GM18519 (cell line): Measurements from ENCODE around the gene ADAMTS9.

Experiments used
- ATAC-seq: cut with Tn5 transposase; IDR thresholded peaks from one replicate; pipeline ENCODE4 v1.9.1; 2021; ENCODE audit warnings: mild to moderate bottlenecking, moderate library complexity; ENCODE audit not compliant: unreplicated experiment, low FRiP score

The ADAMTS9 gene

GRCh38 chr3:64496786-64497490 lies 190.9 kb downstream of the ADAMTS9 start:
- ATAC-seq, result no peak

DNA sequence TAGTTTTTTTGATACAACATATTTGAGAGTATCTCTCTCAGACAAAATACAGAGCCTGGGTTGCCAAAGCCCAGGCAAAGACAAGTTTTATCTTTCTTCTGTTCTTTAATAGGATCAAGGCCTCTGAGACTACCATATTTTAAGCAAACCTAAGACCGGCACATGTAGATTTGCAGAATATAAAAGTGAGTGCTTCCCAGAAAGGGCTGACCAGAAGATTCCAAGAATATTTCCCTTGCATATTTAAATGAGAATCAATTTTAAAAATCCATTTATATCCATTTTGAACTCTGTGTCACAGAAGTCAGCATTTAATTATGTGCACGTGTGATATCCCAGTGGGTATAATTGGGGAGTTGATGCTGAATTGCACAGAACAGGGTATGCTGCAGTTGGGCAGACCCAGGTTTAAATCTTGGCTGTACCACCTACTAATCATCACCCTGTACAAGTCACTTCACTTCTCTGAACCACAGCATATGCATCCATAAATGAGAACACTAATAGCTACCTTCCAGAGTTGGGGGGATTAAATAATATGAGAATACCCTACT lies 191.9 kb downstream of the ADAMTS9 start:
- ATAC-seq, result no peak

GRCh38 chr3:64495121-64495780 lies 192.5 kb downstream of the ADAMTS9 start:
- ATAC-seq, result no peak

DNA sequence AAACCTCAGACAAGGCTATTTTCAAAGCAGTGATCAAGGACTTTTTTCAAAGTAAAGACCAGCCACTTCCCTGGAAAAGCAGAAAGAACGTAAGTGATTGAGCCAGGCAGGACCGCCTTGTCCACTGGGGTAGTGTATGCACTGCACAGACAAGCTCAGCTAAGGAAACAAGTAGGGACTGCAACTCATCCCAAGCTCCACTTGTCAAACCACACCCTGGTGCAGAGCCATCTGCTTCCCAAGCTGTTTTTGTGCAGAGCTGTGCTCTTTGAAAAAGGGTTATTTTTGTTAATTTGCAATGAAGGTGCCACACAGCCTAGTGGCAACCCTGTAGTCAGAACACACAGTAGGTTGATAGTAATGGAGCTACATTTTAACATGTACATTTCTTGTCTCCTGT lies 193.3 kb downstream of the ADAMTS9 start:
- ATAC-seq, result no peak

DNA sequence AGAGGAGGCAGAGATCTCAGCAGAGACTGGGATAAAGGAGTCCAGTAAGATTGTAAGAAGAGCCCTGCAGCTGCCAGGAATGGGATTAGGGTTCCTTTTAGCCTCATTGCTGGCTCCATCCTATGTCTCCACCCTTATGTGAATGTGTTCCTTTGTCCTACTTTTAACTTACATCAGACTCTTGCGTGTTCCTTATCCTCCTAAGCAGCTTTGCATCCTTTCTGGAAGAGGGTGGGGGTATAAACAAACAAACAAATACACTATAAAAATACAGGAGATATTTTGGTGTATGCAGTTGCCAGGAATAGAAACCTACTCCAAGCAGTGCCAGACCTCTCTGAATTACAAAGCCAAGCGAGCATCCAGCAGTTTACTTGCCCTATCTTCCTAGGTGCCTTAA lies 194.7 kb downstream of the ADAMTS9 start:
- ATAC-seq, result no peak

- ATAC-seq, result no peak
Measured at GRCh38 chr3:64491843-64492242, 196.0 kb downstream of the ADAMTS9 start.

DNA sequence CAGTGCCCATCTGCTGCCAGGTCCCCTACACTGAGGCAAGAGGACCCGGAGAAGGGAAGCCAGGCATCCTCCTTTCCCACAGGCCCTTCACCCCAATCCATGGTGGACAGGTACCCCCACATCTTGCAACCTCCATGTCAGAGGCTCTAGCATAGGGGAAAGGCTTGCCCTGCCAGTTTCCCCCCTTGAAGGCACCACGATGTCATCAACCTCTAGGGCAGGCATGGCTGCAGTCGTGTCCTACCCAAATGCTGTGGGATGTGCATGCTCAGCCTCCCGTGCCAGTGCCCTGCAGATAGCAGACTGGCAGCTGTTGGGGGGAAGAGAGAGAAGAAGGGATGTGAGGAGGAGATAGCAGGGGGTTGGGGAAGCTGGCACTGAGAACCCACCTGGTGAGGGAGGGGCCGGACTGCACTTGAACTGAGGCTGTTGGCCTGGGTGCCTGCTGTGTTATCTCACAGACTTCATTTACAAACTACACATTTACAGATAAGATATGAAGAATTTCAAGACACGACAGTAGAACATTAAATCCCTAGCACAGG lies 197.5 kb downstream of the ADAMTS9 start:
- no peak for ATAC-seq

- no peak for ATAC-seq
Measured at GRCh38 chr3:64489361-64490044, 198.3 kb downstream of the ADAMTS9 start.

DNA sequence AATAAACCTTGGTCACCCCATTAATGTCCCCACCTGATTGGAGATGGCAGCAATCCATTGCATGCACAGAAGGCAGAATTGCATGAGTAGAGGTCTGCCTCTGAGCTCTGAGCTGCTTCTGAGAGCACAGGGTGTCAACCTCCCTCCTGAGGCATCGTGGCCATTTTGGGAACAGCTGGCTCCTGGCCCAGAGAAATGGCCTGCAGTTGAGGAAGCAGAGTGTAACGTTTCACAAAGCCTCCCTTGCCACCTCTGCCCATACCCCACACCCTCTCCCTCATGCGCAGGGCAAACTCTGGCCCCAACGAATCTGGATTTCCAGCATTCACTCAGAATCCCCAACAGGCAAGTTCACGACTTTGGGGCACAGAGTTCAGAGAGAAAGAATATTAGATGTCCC lies 198.9 kb downstream of the ADAMTS9 start:
- ATAC-seq, result no peak

GRCh38 chr3:64484289-64484992 lies 203.4 kb downstream of the ADAMTS9 start:
- ATAC-seq, result peak; percentile 97

- no peak for ATAC-seq
Measured at GRCh38 chr3:64483467-64483866, 204.3 kb downstream of the ADAMTS9 start.

DNA sequence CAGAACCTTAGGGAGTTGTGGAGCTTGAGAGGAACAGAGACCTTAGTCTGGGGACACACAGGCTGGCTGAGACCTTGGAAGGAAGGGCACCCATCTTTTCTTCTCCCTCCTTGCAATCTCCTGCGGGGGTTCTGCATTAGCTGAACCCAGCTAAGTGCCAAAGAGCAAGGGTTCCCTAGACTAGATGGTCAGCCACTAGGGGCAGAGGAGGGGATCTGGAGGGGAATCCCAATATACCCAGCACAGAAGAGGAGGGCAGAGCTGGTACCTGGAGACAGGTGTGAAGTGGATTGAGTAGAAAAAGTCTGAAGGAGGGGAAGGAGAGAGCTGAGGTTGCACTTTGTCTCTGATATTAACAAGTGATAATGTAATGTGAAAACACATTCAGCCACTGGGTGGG lies 212.8 kb downstream of the ADAMTS9 start:
- no peak for ATAC-seq

DNA sequence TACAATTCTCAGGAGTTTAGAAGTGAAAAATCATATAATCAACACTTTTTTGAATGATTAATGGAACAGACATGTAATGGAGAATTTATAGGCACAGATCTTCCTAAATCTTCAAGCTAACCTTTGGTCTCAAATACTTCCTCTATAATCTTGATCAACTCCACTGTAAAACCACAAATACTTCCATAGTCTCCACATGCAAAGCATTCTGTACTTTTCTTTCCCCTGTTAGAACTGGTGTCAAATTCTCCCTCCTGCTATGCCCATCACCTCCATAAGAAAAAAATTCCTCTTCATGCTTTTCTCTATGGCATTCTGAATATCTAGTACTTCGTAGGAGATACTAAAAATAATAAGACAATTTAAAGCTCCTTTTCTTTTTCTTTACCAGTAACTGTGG lies 214.3 kb downstream of the ADAMTS9 start:
- ATAC-seq, result no peak

GRCh38 chr3:64470436-64470835 lies 217.4 kb downstream of the ADAMTS9 start:
- no peak for ATAC-seq

GRCh38 chr3:64467255-64467944 lies 220.4 kb downstream of the ADAMTS9 start:
- no peak for ATAC-seq
